H1 (cell line): ENCODE results near the gene HS2ST1. TPM values are rescaled to one million over a fixed set of nuclear protein-coding genes. Genes with fewer than 3 reads are reported as not detected.

ENCODE experiments used
- BRCA1 ChIP-seq: IDR thresholded peaks from 2 replicates; pipeline ENCODE4 v1.6.1; 2012; ENCODE audit warnings: low read depth, low read length, improper control_type of control experiment
- CBX5 ChIP-seq: fragments of 300-800, 300-1000 bp; sonication (generic); IDR thresholded peaks from 2 replicates; pipeline ENCODE4 v1.7.1; 2016; ENCODE audit warnings: antibody characterized with exemption, low read length, low read depth
- CHD2 ChIP-seq: IDR thresholded peaks from 2 replicates; pipeline ENCODE4 v1.6.1; 2012; ENCODE audit warnings: low read length, improper control_type of control experiment
- KDM1A ChIP-seq: fragments of 200-600, 300-600 bp; sonication (generic); IDR thresholded peaks from 2 replicates; pipeline ENCODE4 v1.7.1; 2016; ENCODE audit warnings: mild to moderate bottlenecking, low read length, borderline replicate concordance
- RAD21 ChIP-seq, 2 experiments: IDR thresholded peaks in 1 of 2; conservative IDR thresholded peaks in 1 of 2; 2 replicates each; pipeline ENCODE4 v1.6.1; 2011; ENCODE audit warnings: low read depth in 2 of 2, low read length in 2 of 2, improper control_type of control experiment in 1 of 2, inconsistent platforms in 1 of 2, mild to moderate bottlenecking in 1 of 2, moderate library complexity in 1 of 2
- SRF ChIP-seq: IDR thresholded peaks from 2 replicates; pipeline ENCODE4 v1.6.1; 2011; ENCODE audit warnings: mild to moderate bottlenecking, low read depth, low read length, moderate library complexity
- TBP ChIP-seq: IDR thresholded peaks from 2 replicates; pipeline ENCODE4 v1.6.1; 2011; ENCODE audit warnings: low read depth, low read length, improper control_type of control experiment
- polyA plus RNA-seq, 7 experiments: library from polyadenylated mRNA; depleted of rRNA in 3 of 7; stranded (reverse) in 5 of 7; unstranded in 2 of 7; fragments of >200 nt in 5 of 7; fragments of 200-250 nt in 2 of 7; gene quantifications; 1 replicate in 5 of 7; 2 replicates in 1 of 7; 4 replicates in 1 of 7; pipeline versions ENCODE4 v1.2.1 to v1.2.3, GENCODE V29; 2011 to 2013; ENCODE audit warnings: missing spikeins in 2 of 7, mixed read lengths in 2 of 7
- total RNA-seq: library from RNA; stranded (reverse); fragmentation: NEBNext Ultra II Directional; extraction: Animal tissue kit (Norgen Biotek cat#: 25700); gene quantifications from 2 replicates; pipeline ENCODE4 v1.2.1, GENCODE V29; 2021
- TF ChIP-seq, protein P1 (sequence below): fragments of 300-600 bp; sonication (generic); IDR thresholded peaks from 2 replicates; pipeline ENCODE4 v1.7.1; 2012; ENCODE audit warnings: low read length, moderate library complexity, mild to moderate bottlenecking, inconsistent platforms; ENCODE audit not compliant: insufficient replicate concordance
- TF ChIP-seq, protein P2 (sequence below): IDR thresholded peaks from 2 replicates; pipeline ENCODE4 v1.6.1; 2011; ENCODE audit warnings: low read depth, mild to moderate bottlenecking, low read length; ENCODE audit not compliant: insufficient read depth

HS2ST1 gene
- total and polyA plus RNA-seq, 2 of the 8 experiments (the other 6 are each of a cell fraction or from before 2014, with no cell fraction given): 5.2 to 28.3 TPM

DNA sequence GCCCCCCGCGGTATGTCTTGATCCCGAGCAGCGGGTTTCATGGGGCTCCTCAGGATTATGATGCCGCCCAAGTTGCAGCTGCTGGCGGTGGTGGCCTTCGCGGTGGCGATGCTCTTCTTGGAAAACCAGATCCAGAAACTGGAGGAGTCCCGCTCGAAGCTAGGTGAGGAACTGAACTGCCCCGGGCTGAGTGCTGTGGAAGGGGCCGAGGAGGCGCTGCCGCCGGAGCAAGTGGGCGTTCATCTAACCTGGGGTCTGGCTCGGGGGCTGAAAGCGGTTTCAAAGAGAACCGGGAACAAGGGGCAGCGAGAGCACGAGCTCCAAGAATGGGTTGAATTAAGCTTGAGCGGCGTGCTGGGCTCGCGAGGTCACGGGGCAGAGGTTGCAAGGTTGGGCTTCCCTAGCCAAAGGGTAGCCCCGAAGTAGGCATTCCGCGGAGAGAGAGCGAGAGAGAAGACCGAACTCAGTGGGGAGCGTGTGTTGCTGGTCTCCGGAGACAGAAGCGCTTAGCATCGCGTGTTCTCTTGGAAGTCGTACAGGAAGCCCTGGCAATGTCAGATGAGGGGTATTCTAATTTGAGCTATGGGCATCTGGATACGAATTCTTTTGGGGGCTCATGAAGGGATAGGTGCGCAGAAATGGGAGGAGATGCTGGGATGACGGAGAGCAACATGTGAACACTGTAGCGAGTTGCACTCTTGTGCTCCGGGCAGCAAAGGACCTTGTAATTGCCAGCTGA is 732 bp downstream of the HS2ST1 start (continued):
- TF ChIP-seq, protein P1, sequence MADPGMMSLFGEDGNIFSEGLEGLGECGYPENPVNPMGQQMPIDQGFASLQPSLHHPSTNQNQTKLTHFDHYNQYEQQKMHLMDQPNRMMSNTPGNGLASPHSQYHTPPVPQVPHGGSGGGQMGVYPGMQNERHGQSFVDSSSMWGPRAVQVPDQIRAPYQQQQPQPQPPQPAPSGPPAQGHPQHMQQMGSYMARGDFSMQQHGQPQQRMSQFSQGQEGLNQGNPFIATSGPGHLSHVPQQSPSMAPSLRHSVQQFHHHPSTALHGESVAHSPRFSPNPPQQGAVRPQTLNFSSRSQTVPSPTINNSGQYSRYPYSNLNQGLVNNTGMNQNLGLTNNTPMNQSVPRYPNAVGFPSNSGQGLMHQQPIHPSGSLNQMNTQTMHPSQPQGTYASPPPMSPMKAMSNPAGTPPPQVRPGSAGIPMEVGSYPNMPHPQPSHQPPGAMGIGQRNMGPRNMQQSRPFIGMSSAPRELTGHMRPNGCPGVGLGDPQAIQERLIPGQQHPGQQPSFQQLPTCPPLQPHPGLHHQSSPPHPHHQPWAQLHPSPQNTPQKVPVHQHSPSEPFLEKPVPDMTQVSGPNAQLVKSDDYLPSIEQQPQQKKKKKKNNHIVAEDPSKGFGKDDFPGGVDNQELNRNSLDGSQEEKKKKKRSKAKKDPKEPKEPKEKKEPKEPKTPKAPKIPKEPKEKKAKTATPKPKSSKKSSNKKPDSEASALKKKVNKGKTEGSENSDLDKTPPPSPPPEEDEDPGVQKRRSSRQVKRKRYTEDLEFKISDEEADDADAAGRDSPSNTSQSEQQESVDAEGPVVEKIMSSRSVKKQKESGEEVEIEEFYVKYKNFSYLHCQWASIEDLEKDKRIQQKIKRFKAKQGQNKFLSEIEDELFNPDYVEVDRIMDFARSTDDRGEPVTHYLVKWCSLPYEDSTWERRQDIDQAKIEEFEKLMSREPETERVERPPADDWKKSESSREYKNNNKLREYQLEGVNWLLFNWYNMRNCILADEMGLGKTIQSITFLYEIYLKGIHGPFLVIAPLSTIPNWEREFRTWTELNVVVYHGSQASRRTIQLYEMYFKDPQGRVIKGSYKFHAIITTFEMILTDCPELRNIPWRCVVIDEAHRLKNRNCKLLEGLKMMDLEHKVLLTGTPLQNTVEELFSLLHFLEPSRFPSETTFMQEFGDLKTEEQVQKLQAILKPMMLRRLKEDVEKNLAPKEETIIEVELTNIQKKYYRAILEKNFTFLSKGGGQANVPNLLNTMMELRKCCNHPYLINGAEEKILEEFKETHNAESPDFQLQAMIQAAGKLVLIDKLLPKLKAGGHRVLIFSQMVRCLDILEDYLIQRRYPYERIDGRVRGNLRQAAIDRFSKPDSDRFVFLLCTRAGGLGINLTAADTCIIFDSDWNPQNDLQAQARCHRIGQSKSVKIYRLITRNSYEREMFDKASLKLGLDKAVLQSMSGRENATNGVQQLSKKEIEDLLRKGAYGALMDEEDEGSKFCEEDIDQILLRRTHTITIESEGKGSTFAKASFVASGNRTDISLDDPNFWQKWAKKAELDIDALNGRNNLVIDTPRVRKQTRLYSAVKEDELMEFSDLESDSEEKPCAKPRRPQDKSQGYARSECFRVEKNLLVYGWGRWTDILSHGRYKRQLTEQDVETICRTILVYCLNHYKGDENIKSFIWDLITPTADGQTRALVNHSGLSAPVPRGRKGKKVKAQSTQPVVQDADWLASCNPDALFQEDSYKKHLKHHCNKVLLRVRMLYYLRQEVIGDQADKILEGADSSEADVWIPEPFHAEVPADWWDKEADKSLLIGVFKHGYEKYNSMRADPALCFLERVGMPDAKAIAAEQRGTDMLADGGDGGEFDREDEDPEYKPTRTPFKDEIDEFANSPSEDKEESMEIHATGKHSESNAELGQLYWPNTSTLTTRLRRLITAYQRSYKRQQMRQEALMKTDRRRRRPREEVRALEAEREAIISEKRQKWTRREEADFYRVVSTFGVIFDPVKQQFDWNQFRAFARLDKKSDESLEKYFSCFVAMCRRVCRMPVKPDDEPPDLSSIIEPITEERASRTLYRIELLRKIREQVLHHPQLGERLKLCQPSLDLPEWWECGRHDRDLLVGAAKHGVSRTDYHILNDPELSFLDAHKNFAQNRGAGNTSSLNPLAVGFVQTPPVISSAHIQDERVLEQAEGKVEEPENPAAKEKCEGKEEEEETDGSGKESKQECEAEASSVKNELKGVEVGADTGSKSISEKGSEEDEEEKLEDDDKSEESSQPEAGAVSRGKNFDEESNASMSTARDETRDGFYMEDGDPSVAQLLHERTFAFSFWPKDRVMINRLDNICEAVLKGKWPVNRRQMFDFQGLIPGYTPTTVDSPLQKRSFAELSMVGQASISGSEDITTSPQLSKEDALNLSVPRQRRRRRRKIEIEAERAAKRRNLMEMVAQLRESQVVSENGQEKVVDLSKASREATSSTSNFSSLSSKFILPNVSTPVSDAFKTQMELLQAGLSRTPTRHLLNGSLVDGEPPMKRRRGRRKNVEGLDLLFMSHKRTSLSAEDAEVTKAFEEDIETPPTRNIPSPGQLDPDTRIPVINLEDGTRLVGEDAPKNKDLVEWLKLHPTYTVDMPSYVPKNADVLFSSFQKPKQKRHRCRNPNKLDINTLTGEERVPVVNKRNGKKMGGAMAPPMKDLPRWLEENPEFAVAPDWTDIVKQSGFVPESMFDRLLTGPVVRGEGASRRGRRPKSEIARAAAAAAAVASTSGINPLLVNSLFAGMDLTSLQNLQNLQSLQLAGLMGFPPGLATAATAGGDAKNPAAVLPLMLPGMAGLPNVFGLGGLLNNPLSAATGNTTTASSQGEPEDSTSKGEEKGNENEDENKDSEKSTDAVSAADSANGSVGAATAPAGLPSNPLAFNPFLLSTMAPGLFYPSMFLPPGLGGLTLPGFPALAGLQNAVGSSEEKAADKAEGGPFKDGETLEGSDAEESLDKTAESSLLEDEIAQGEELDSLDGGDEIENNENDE: no peak
- TF ChIP-seq TBP (peak; percentile 55; the same call in 1 of the 2 replicates), SRF (no peak), CBX5 (no peak), RAD21 (IDR thresholded peaks at IDR 0.05 in 1 of 2, conservative IDR thresholded peaks at IDR 0.05 in 1 of 2; ENCODE audit: low read depth in 2 of 2, low read length in 2 of 2) (0 out of 4 replicates have a peak, but pooled peaks of 1 of the 2 experiments have one; percentile 0), CHD2 (peak; percentile 7; the same call in 1 of the 2 replicates), KDM1A (no peak), BRCA1 (no peak)
- TF ChIP-seq, protein P2, sequence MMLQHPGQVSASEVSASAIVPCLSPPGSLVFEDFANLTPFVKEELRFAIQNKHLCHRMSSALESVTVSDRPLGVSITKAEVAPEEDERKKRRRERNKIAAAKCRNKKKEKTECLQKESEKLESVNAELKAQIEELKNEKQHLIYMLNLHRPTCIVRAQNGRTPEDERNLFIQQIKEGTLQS: no peak
